HG02870 (cell line): Measurements from ENCODE around the gene FNIP2.
"Not testable (repeated sequence)": the region's sequence is repeated elsewhere in the genome, so short reads cannot be mapped to it uniquely, and the experiment has no call there.

ENCODE experiments used
- ATAC-seq: cut with Tn5 transposase; IDR thresholded peaks from one replicate; pipeline ENCODE4 v1.9.1; 2021; ENCODE audit warnings: mild to moderate bottlenecking, moderate library complexity; ENCODE audit not compliant: unreplicated experiment

The FNIP2 gene

GRCh38 chr4:158768555-158769174, at the start of gene FNIP2:
TSS of gene FNIP2 (plus strand) at chr4:158769026. CDS start at chr4:158769213, 187 bp downstream.
- peak; percentile 74 for ATAC-seq

GRCh38 chr4:158721680-158722079, 47.1 kb upstream of the FNIP2 start:
- no peak for ATAC-seq

DNA sequence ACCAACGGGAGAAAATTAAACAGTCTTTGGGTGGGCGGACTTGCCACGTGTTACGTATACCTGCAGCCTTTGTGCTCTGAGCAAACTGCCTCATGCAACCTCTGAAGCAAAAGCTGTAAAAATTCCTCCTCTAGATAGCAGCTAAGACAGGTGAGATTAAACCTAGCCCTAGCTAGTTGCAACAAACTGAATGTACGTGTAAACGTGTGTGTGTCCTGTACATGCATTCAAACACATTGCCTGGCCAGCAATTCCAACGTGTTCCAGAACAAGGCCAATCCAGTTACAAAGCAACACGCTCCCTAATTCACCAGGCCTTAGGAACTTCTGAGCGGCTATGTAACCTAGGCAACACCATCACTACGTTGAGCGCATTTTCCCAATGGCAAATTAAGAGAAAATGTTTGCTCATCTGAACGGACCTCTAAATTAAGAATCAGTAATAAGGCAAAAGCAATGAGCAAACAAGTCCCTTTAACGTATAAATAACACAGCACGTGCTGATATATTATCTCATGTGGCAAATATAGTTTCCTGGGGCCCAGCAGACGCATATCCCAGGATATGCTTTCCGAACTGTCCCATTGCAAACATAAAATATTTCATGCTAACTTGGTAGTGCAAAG, 46.4 kb upstream of the FNIP2 start:
- ATAC-seq, result peak; percentile 4

DNA sequence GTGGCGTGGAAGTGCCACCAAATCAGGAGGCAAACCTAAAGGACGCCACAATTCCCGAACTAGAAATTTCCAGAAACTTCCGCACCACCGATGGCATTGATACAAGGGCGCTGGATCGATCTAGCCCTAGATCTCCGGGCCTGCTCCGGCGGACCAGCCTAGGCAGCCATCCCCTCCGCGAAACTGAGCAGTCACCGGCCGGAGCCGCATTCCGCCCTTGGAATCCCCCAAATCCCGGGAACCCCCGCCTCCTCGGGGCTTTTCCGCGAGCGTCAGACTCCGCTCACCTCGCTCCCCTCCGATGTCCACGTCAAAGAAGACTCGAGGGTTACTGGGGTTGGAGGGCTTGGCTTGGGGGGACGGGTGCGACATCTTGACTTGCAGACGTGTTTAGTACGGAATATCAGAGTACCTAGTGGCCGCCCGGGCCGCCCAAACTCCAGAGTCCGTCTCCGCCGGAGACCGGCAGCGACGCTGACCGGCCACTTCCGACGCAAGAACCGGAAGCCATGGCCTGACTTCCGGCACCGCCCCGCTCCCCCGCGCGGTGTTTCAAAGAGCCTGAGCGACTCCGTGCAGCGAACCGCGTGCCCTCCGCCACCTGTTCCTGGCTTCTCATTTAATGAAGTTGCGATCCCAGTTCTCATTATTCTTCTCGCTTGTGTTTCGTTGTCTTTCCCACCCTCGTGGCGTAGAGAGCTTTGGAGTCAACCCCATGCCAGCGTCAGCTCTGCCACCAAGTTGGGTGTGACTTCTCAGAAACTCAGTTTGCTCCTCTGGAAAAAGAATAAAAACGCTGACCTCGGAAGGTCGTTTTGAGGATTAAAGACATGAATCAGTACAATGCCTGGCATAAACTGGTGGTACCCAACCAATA, 45.7 kb upstream of the FNIP2 start, which contains the start of gene PPID:
TSS of gene PPID (minus strand) at position 480 of the 877 bp plus-strand sequence. CDS start at position 372, 108 bp downstream.
- ATAC-seq, result peak; percentile 96

DNA sequence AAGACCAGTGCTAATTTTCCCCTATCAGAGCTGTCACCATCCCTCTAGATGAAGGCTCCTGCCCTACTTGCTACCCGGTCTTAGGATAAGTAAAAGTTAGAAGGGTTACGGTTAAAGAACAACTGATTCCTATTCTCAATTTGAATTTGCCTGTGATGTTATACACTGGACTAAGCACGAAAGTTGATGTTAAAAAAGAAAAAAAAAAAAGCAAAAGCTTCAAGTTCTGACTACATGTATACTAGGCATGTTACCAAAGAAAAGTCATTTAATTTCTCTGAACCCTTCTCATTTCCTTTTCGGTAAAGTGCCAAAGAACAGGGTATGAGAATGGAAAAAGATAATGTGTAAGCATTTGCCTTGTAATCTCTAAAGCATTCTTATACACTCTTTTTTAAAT, 44.2 kb upstream of the FNIP2 start:
- no peak for ATAC-seq

- ATAC-seq, result no peak
These were observed 42.2 kb upstream of the FNIP2 start for GRCh38 chr4:158726633-158727032.

- ATAC-seq, result no peak
These were observed 40.6 kb upstream of the FNIP2 start for GRCh38 chr4:158728236-158728635.

DNA sequence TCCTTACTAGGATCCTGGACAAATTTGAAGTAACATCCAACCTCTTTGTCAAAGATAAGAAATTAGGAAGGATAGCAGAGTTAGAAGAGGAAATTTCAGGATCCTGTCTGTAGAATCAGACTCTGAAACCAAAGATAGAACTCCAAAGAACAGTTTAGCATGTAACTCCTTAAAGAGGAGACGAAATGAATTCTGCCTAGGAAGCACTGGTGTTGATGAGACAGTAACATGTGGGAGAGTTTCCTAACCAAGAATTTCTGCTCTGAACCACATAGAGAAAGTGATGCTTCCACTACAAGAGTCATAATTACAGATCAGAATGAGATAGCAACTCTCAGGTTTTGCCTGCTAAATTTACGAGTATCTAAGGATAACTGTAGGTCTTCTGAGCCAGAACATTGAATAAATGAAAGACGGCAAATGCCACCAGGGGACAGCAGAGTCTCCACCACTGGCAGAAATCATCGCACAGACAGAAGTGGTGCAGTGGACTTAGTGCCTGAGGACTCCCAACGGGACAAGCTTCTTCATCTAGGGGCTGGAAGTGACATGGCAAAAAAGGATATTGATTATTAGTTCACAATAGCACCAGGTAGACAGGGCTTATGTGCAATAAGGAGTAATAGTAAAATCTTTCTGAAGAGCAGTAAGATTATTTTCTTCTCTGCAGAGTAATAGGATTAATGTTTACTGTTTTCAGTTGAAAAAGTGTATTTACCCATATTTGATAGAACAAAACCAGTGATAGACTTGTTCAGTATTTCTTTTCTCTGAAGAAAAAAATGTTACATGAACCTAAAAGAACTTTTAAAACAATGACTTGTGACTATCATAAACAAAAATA, 38.9 kb upstream of the FNIP2 start:
- peak; percentile 85 for ATAC-seq

DNA sequence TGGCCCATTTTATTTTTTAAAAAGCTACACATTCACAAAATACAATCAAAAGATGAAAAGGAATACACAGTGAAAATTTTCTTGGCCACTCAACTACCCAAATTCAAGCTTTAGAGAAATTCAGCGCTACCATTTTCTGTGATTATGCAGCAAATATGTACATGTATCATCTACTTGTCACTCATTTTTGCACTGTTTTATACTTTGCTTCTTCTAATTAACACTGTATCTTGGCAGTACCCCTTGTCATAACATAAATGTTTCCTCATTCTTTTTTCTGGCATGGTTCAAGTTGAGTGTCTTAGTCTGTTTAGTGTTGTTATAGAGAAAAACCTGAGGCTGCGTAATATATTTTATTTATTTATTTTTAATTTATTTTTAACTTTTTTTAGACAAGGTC, 30.0 kb upstream of the FNIP2 start:
- ATAC-seq, result no peak

- no peak for ATAC-seq
These were observed 29.2 kb upstream of the FNIP2 start for GRCh38 chr4:158739600-158739999.

- ATAC-seq, result no peak
These were observed 27.4 kb upstream of the FNIP2 start for GRCh38 chr4:158741326-158742021.

- not testable (repeated sequence) for ATAC-seq
These were observed 22.3 kb upstream of the FNIP2 start for GRCh38 chr4:158746537-158746936.

DNA sequence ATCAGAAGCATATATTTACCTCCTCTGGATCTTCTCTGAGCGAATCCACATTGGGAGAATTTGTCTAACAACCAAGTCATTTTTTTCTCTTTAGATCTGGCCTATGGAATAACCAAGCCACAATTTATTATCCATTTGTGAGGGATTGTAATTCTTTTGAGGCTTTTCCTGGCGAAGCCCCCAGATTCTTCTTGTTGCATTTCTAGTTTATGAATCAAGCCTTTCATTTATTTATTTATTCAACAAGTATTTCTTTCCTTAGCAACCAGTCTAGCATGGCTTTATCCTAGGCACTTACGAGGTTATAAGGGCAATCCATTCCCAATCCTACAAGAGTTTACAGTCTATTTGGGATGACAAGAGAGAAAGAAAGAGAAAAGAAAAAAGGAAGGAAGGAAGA, 18.4 kb upstream of the FNIP2 start:
- no peak for ATAC-seq

GRCh38 chr4:158754385-158755180, 14.2 kb upstream of the FNIP2 start:
- ATAC-seq, result no peak

DNA sequence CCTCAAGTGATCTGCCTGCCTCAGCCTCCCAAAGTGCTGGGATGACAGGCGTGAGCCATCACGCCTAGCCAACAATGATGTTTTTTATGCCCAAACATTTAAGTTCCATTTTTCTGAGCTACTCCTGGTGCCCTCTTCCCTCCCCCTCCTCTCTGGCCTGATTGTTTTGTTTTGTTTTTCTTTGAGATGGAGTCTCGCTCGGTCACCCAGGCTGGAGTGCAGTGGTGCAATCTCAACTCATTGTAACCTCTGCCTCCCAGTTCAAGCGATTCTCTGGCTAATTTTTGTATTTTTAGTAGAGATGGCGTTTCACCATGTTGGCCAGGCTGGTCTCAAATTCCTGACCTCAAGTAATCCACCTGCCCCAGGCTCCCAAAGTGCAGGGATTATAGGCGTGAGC, 13.0 kb upstream of the FNIP2 start:
- ATAC-seq, result not testable (repeated sequence)

DNA sequence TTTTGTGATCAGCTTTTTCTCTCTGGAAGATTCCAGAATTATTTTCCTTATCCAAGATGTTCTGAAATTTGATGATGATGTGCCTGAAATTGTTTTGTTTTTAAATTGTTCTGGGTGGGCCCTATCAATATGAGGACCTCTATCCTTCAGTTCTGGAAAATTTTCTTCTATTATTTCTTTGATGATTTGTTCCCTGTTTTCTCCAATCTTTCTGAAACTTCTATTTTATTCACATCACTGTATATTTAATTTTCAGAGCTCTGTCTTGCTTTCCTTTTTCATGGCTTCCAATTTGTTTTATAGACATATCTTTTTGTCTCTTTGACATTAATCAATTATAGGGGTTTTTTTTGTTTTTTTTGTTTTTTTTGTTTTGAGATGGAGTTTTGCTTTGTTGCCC, 12.2 kb upstream of the FNIP2 start:
- ATAC-seq, result no peak

DNA sequence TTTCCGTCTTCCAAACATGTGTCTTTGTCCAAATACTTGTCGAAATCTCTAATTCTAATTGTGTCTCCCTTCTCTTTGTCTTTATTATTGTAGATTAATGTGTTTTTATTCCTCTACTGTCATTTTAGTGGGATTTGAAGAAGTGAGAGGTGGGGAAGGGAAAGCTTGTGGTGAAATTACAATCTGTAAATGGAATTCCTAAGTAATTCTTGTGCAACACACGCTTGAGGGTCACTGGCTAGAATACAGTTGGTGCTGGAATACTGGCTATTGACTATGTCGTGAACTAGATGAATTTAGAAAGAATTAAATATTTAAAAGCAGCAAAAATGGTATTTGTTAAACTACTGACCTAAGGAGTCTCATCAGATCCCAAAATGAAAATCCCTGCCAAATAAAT, 10.7 kb upstream of the FNIP2 start:
- ATAC-seq, result no peak

DNA sequence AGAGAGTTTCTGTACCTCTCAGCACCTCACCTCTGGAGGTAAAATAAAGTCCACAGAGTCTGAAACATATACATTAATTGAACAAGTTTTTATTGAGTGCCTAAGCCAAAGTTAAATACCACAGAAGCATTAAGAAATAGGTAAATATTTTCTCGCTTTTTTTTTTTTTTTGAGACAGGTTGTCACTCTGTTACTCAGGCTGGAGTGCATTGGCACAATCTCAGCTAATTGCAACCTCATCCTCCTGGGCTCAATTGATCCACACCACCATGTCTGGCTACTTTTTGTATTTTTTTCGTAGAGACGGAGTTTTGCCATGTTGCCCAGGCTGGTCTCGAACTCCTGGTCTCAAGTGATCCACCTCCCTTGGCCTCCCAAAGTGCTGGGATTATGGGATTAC, 10.1 kb upstream of the FNIP2 start:
- ATAC-seq, result no peak

GRCh38 chr4:158759539-158759938, 9.3 kb upstream of the FNIP2 start:
- ATAC-seq, result not testable (repeated sequence)
